Right lobe of liver (tissue), 6 donors: ENCODE results near the gene NEURL3. TPM values are rescaled to one million over a fixed set of nuclear protein-coding genes. Genes with fewer than 3 reads are reported as not detected.

Experiments used
- ATAC-seq, 4 donors: fragments of 200-7000 bp; cut with Tn5 transposase; one replicate each; pipeline ENCODE4 v1.9.1; 2020; ENCODE audit warnings: mild to moderate bottlenecking in 4 of 4, moderate library complexity in 4 of 4
- DNase-seq, 3 donors: peaks; one replicate each; pipeline ENCODE4 v3.0.0-alpha.2; 2020
- H3K27ac ChIP-seq, 3 donors: fragments of 200-600 bp; one replicate each; pipeline ENCODE4 v1.8.0; 2022
- H3K27me3 ChIP-seq, 2 donors: fragments of 200-600 bp; one replicate each; pipeline ENCODE4 v1.8.0; 2022
- H3K36me3 ChIP-seq, 4 donors: fragments of 200-600 bp; sonication (generic) in 1 of 4; one replicate each; pipeline versions ENCODE4 v1.5.1 to v1.8.0; 2017 to 2022; ENCODE audit warnings: control low read depth in 1 of 4
- H3K4me1 ChIP-seq, 4 donors: fragments of 200-600 bp; sonication (generic) in 1 of 4; one replicate each; pipeline versions ENCODE4 v1.5.1 to v1.8.0; 2017 to 2022; ENCODE audit warnings: control low read depth in 1 of 4
- H3K4me3 ChIP-seq, 3 donors: fragments of 200-600 bp; one replicate each; pipeline ENCODE4 v1.8.0; 2022
- H3K9me3 ChIP-seq, 4 donors: fragments of 200-600 bp; sonication (generic) in 1 of 4; one replicate each; pipeline versions ENCODE4 v1.5.1 to v1.8.0; 2017 to 2022; ENCODE audit warnings: control low read depth in 1 of 4
- CTCF ChIP-seq, 4 donors: fragments of 200-600 bp in 3 of 4; fragments of 450-650 bp in 1 of 4; IDR thresholded peaks; one replicate each; pipeline versions ENCODE4 v1.5.1 to v1.8.0; 2016 to 2022; ENCODE audit warnings: antibody characterized with exemption in 4 of 4, mild to moderate bottlenecking in 2 of 4
- POLR2A ChIP-seq: fragments of 450-650 bp; IDR thresholded peaks from one replicate; pipeline ENCODE4 v1.6.1; 2017; ENCODE audit warnings: antibody characterized with exemption, mild to moderate bottlenecking
- WGBS: methylation state at CpG from one replicate; pipeline ENCODE4 v1.1.6; 2018; ENCODE audit warnings: low coverage, low lambda C conversion rate; ENCODE audit not compliant: insufficient coverage; ENCODE audit errors: missing lambda C conversion rate; 5-methylcytosine and 5-hydroxymethylcytosine counted together
- intact Hi-C, 2 donors: fragments of 100-400 bp; cut with DNase I; formaldehyde crosslinking; loops; one replicate each; pipeline versions ENCODE4 v1.11.2 to v1.14.1; 2022
- total RNA-seq, 6 experiments: library from RNA; depleted of rRNA in 2 of 6; stranded (reverse); fragments of >200 nt in 2 of 6; fragmentation: NEBNext Ultra II Directional in 3 of 6; extraction: Animal tissue kit (Norgen Biotek cat#: 25700) in 3 of 6; gene quantifications; one replicate each; pipeline versions ENCODE4 v1.1.0 to v1.2.4, GENCODE V29; 2016 to 2023
- donor health status: DM: no; HTN: yes; CAD: no.
- donor health status: DM: no; HTN: no; CAD: no.
- donor health status: DM: no; HTN: no; CAD: no.
- donor health status: DM: no; HTN: yes; CAD: no.
- donor health status: DM: no; HTN: yes; CAD: no.

NEURL3 gene
- total RNA-seq, 6 experiments from 2014 or later, result 0.23 to 3.0 (median 1.4) TPM

- H3K36me3 ChIP-seq, result no peaks in the 10 kb centered on the region
- intact Hi-C loops, result no loop called here
- WGBS, result 81% methylated on average over 4 of the region's 6 CpGs
- no peak for TF ChIP-seq POLR2A
- no peak for TF ChIP-seq CTCF (IDR thresholded peaks at IDR 0.05)
- DNase-seq (no peak), ATAC-seq (no peak)
- H3K27ac ChIP-seq, result no peak overlapping the region
- H3K4me3 ChIP-seq, result no peak overlapping the region
- H3K9me3 ChIP-seq, result no peaks in the 10 kb centered on the region
- H3K4me1 ChIP-seq, result no peaks in the 10 kb centered on the region
- H3K27me3 ChIP-seq, result no peaks in the 10 kb centered on the region
Measured at GRCh38 chr2:96452053-96452452, 53.1 kb downstream of the NEURL3 start.

DNA sequence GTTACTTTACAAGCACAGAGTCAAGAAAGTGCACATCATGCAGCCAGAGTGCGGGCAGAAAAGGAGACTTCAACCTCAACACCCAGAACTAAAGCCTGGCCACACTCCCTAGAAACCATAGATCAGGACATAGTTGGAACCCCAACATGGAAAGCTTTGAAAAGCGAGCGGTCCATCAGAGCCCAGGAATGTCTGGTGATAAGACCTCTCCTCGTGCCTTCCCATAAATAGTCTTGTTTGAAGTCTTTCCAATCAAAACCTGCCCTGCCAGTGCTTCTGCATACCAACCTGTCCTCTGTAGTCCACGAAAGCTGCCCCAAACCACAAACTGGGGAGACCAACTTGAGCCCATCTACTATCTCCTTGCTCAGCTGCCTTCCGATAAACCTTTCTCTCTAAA is 55.5 kb downstream of the NEURL3 start:
- Histone ChIP-seq H3K36me3 (no peaks in the 10 kb centered on the region), H3K4me1 (no peaks in the 10 kb centered on the region), H3K9me3 (no peaks in the 10 kb centered on the region), H3K4me3 (no peak overlapping the region), H3K27ac (no peak overlapping the region), H3K27me3 (no peaks in the 10 kb centered on the region)
- ATAC-seq (no peak), DNase-seq (no peak)
- TF ChIP-seq CTCF (IDR thresholded peaks at IDR 0.05), result no peak
- no peak for TF ChIP-seq POLR2A
- intact Hi-C loops, result no loop called here
- 65% methylated on average over 5 of the region's 6 CpGs for WGBS

- DNase-seq (no peak), ATAC-seq (peak in 1 of 4 donors; percentile 22)
- Histone ChIP-seq H3K9me3 (no peaks in the 10 kb centered on the region), H3K27me3 (no peaks in the 10 kb centered on the region), H3K27ac (no peak overlapping the region), H3K36me3 (no peaks in the 10 kb centered on the region), H3K4me1 (no peaks in the 10 kb centered on the region), H3K4me3 (no peak overlapping the region)
- intact Hi-C loops, result no loop called here
- WGBS, result 58% methylated on average over 2 of the region's 2 CpGs
- TF ChIP-seq CTCF (IDR thresholded peaks at IDR 0.05) (no peak), POLR2A (no peak)
Measured at GRCh38 chr2:96449174-96449573, 56.0 kb downstream of the NEURL3 start.

GRCh38 chr2:96447726-96448125 is 57.4 kb downstream of the NEURL3 start:
- no peak for DNase-seq

More at GRCh38 chr2:96447726-96448125, 57.4 kb downstream of the NEURL3 start:
- TF ChIP-seq CTCF (IDR thresholded peaks at IDR 0.05) (no peak), POLR2A (no peak)
- no peak for ATAC-seq
- no peak overlapping the region for H3K27ac ChIP-seq
- no peaks in the 10 kb centered on the region for H3K9me3 ChIP-seq
- no peaks in the 10 kb centered on the region for H3K36me3 ChIP-seq
- H3K4me3 ChIP-seq, result no peak overlapping the region
- intact Hi-C loops, result no loop called here
- no peaks in the 10 kb centered on the region for H3K27me3 ChIP-seq
- H3K4me1 ChIP-seq, result no peaks in the 10 kb centered on the region

Other genes starting within 250 kb of the NEURL3 start
- 10 to 100 TPM; 28.3 to 42.6 (median 32.8) TPM for gene TMEM127, start 239.4 kb downstream of the NEURL3 start, total RNA-seq
- 10 to 100 TPM; 39.8 to 80.3 (median 45.0) TPM for gene CIAO1, start 239.1 kb downstream of the NEURL3 start, total RNA-seq
- 10 to 100 TPM; 43.6 to 52.5 (median 46.8) TPM for gene SNRNP200, start 199.8 kb downstream of the NEURL3 start, total RNA-seq
- 1 to 10 TPM in 1 of 6 experiments, under 1 TPM in 5; 0.15 to 1.2 (median 0.24) TPM for gene ITPRIPL1, start 180.0 kb downstream of the NEURL3 start, total RNA-seq
- gene NCAPH, start 169.6 kb downstream of the NEURL3 start, total RNA-seq, result 1 to 10 TPM in 2 of 6 experiments, under 1 TPM in 4; 0.24 to 1.6 (median 0.72) TPM
- gene ARID5A, start 31.4 kb upstream of the NEURL3 start, total RNA-seq, result 10 to 100 TPM; 13.2 to 23.1 (median 16.9) TPM
- gene KANSL3, start 133.0 kb upstream of the NEURL3 start, total RNA-seq, result 10 to 100 TPM; 17.3 to 29.3 (median 21.6) TPM
- gene FER1L5, start 137.4 kb upstream of the NEURL3 start, total RNA-seq, result not detected
- 10 to 100 TPM in 3 of 6 experiments, 1 to 10 TPM in 3; 5.5 to 17.8 (median 11.3) TPM for gene LMAN2L, start 234.7 kb upstream of the NEURL3 start, total RNA-seq